ENCODE data around the gene GPRC5A. TPM values are rescaled to one million over a fixed set of nuclear protein-coding genes. Genes with fewer than 3 reads are reported as not detected.

GPRC5A gene
- total RNA-seq, 1 experiment from 2014 or later = 73.9 TPM

- TF ChIP-seq, protein P1, sequence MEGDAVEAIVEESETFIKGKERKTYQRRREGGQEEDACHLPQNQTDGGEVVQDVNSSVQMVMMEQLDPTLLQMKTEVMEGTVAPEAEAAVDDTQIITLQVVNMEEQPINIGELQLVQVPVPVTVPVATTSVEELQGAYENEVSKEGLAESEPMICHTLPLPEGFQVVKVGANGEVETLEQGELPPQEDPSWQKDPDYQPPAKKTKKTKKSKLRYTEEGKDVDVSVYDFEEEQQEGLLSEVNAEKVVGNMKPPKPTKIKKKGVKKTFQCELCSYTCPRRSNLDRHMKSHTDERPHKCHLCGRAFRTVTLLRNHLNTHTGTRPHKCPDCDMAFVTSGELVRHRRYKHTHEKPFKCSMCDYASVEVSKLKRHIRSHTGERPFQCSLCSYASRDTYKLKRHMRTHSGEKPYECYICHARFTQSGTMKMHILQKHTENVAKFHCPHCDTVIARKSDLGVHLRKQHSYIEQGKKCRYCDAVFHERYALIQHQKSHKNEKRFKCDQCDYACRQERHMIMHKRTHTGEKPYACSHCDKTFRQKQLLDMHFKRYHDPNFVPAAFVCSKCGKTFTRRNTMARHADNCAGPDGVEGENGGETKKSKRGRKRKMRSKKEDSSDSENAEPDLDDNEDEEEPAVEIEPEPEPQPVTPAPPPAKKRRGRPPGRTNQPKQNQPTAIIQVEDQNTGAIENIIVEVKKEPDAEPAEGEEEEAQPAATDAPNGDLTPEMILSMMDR (IDR thresholded peaks at IDR 0.05; ENCODE audit: insufficient read depth in 1 of 2, low read depth in 1 of 2, low read length in 1 of 2, severe bottlenecking in 1 of 2, unreplicated experiment in 1 of 2) = no peak
- DNase-seq = no peak
- Histone ChIP-seq H3K4me1 (peaks cover 6% of the 10 kb centered on the region; the same call in 1 of the 2 replicates), H3K27me3 (replicated peaks; ENCODE audit: control insufficient read depth, insufficient read depth, low read length) (no peaks in the 10 kb centered on the region), H3K9me3 (no peaks in the 10 kb centered on the region), H3K4me3 (ENCODE audit: low read depth, low read length) (no peak overlapping the region), H3K36me3 (ENCODE audit: control insufficient read depth, insufficient read depth, low read length) (no peaks in the 10 kb centered on the region)
- H3K4me3 Mint-ChIP-seq (ENCODE audit: unreplicated experiment) = no peak overlapping the region
- H3K9me3 Mint-ChIP-seq (ENCODE audit: unreplicated experiment) = no peaks in the 10 kb centered on the region
- peaks cover 2% of the 10 kb centered on the region for H3K4me1 Mint-ChIP-seq (ENCODE audit: low read depth, unreplicated experiment)
- H3K27ac Mint-ChIP-seq (ENCODE audit: unreplicated experiment) = no peak overlapping the region
- intact Hi-C loops (cut with micrococcal nuclease; ENCODE audit: unreplicated experiment) = no loop called here
- no TSS peak for BruUV-seq (replicated peaks)
- H3K36me3 Mint-ChIP-seq (ENCODE audit: insufficient read depth, unreplicated experiment) = no peaks in the 10 kb centered on the region
- POLR2A ChIA-PET = no interaction called here
- CTCF ChIA-PET = interaction anchor here (0.5 kb wide), 1 partner anchor 8 kb away, joined by 4 read pairs; no protein-coding TSS in a partner anchor
- no peaks in the 10 kb centered on the region for H3K27me3 Mint-ChIP-seq (ENCODE audit: insufficient read depth, unreplicated experiment)
These were observed 48.5 kb downstream of the GPRC5A start for GRCh38 chr12:12939888-12940287.

GRCh38 chr12:12941450-12942350 is 50.3 kb downstream of the GPRC5A start:
- H3K4me3 Mint-ChIP-seq (ENCODE audit: unreplicated experiment) = no peak overlapping the region
- Histone ChIP-seq H3K36me3 (ENCODE audit: control insufficient read depth, insufficient read depth, low read length) (no peaks in the 10 kb centered on the region), H3K4me3 (ENCODE audit: low read depth, low read length) (no peak overlapping the region), H3K27me3 (replicated peaks; ENCODE audit: control insufficient read depth, insufficient read depth, low read length) (no peaks in the 10 kb centered on the region), H3K4me1 (no peaks in the 10 kb centered on the region), H3K9me3 (no peaks in the 10 kb centered on the region)
- TF ChIP-seq, protein P1 (IDR thresholded peaks at IDR 0.05; ENCODE audit: insufficient read depth in 1 of 2, low read depth in 1 of 2, low read length in 1 of 2, severe bottlenecking in 1 of 2, unreplicated experiment in 1 of 2) = no peak
- H3K27me3 Mint-ChIP-seq (ENCODE audit: insufficient read depth, unreplicated experiment) = no peaks in the 10 kb centered on the region
- intact Hi-C loops (cut with micrococcal nuclease; ENCODE audit: unreplicated experiment) = no loop called here
- POLR2A ChIA-PET = no interaction called here
- CTCF ChIA-PET = no interaction called here
- DNase-seq = no peak
- H3K27ac Mint-ChIP-seq (ENCODE audit: unreplicated experiment) = no peak overlapping the region
- no peaks in the 10 kb centered on the region for H3K4me1 Mint-ChIP-seq (ENCODE audit: low read depth, unreplicated experiment)
- no peaks in the 10 kb centered on the region for H3K36me3 Mint-ChIP-seq (ENCODE audit: insufficient read depth, unreplicated experiment)
- H3K9me3 Mint-ChIP-seq (ENCODE audit: unreplicated experiment) = no peaks in the 10 kb centered on the region
- no TSS peak for BruUV-seq (replicated peaks)

DNA sequence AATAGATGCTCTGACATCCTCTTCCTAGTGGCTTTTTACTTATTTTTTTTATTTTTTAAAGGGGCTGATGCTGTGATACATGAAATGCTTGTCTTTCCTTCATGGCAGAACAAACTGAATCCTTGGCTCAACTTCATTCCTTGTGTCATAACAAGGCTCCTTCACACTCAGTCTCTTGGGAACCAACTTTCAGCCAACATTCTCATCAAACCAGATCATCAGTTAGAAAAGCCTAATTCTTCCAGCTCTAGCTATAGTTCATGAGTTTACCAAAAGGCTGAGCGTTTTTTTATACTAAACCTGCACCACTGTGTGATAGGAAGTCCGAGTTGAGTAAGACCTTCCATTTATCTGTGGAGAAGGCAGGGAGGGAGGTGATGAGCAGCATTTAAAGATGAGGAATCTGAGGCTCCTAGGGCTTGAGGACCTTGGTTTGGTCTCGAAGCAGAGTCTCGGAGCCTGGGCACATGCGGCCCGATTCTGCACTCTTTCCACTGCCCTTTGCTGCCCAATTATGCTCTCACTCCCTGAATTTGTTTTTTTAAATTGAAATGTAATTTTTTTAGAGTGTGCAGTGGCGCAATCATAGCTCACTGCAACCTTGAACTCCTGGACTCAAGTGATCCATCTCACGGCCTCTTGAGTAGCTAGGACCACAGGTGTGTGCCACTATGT is 52.4 kb downstream of the GPRC5A start:
- H3K36me3 Mint-ChIP-seq (ENCODE audit: insufficient read depth, unreplicated experiment) = no peaks in the 10 kb centered on the region
- no peaks in the 10 kb centered on the region for H3K9me3 Mint-ChIP-seq (ENCODE audit: unreplicated experiment)
- H3K4me1 Mint-ChIP-seq (ENCODE audit: low read depth, unreplicated experiment) = no peaks in the 10 kb centered on the region
- Histone ChIP-seq H3K4me3 (ENCODE audit: low read depth, low read length) (no peak overlapping the region), H3K9me3 (no peaks in the 10 kb centered on the region), H3K36me3 (ENCODE audit: control insufficient read depth, insufficient read depth, low read length) (no peaks in the 10 kb centered on the region), H3K27me3 (replicated peaks; ENCODE audit: control insufficient read depth, insufficient read depth, low read length) (no peaks in the 10 kb centered on the region), H3K4me1 (no peaks in the 10 kb centered on the region)
- no peaks in the 10 kb centered on the region for H3K27me3 Mint-ChIP-seq (ENCODE audit: insufficient read depth, unreplicated experiment)
- ChIA-PET POLR2A (no interaction called here), CTCF (no interaction called here)
- TF ChIP-seq, protein P1 (IDR thresholded peaks at IDR 0.05; ENCODE audit: insufficient read depth in 1 of 2, low read depth in 1 of 2, low read length in 1 of 2, severe bottlenecking in 1 of 2, unreplicated experiment in 1 of 2) = no peak
- no peak overlapping the region for H3K27ac Mint-ChIP-seq (ENCODE audit: unreplicated experiment)
- intact Hi-C loops (cut with micrococcal nuclease; ENCODE audit: unreplicated experiment) = no loop called here
- no TSS peak for BruUV-seq (replicated peaks)
- no peak for DNase-seq
- H3K4me3 Mint-ChIP-seq (ENCODE audit: unreplicated experiment) = no peak overlapping the region

Measured in Caco-2 (cell line).